IPS-18c (cell line): Measurements from ENCODE around the gene CDC42BPB.
"Not testable (repeated sequence)": the region's sequence is repeated elsewhere in the genome, so short reads cannot be mapped to it uniquely, and the experiment has no call there.

ENCODE experiments used
- H3K4me3 ChIP-seq: 2 replicates; pipeline ENCODE4 v1.7.0; 2013; ENCODE audit warnings: low read depth, mild to moderate bottlenecking, low read length, moderate library complexity; ENCODE audit not compliant: insufficient read depth
- H3K9me3 ChIP-seq: one replicate; pipeline ENCODE4 v1.6.1; 2013; ENCODE audit warnings: mild to moderate bottlenecking, low read length, moderate library complexity; ENCODE audit not compliant: control insufficient read depth, insufficient read depth

CDC42BPB gene

DNA sequence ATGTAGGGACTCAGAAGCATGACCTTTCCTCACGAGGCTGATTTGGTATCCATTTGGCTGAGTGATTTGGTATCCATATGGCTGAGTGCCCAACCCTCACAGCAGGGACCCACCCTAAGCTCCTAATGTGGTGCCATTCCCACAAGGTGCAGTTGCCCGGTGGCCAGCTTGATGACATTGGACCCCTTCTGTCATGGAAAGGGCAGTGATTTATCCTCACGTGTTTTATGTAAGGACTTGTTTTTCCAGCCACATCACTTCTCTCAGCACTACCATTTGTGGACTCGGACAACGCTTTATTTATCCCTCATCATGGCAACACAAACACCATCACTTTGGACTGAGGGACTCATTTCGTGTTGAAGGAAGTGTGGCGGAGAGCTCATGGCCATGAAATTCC is 8.5 kb upstream of the CDC42BPB start:
- H3K4me3 ChIP-seq, result no peak overlapping the region
- no peaks in the 10 kb centered on the region for H3K9me3 ChIP-seq

DNA sequence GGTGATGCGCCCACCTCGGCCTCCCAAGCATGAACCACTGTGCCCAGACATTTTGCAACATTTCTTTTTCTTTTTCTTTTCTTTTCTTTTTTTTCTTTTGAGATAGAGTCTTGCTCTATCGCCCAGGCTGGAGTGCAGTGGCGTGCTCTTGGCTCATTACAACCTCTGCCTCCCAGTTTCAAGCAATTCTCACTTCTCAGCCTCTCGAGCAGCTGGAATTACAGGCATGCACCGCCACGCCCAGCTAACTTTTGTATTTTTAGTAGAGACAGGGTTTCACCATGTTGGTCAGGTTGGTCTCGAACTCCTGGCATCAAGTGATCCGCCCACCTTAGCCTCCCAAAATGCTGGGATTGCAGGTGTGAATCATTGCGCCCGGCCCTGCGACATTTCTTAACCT is 7.6 kb upstream of the CDC42BPB start:
- no peaks in the 10 kb centered on the region for H3K9me3 ChIP-seq
- H3K4me3 ChIP-seq, result no peak overlapping the region

DNA sequence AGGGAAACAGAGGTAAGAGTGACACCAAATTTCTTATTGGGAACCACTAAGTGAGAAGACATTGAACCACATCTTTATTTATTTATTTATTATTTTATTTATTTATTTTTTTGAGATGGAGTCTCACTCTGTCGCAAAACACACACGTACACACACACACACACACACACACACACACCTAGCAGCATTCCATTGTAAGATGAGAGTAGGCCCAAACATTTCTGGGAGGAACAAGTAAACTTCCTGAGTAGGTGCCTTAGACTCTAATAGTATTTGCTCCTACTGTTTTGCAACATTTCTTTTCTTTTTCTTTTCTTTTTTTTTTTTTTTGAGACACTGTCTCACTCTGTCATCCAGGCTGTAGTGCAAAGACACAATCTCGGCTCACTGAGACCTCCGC is 7.1 kb upstream of the CDC42BPB start:
- H3K4me3 ChIP-seq, result no peak overlapping the region
- H3K9me3 ChIP-seq, result no peaks in the 10 kb centered on the region

DNA sequence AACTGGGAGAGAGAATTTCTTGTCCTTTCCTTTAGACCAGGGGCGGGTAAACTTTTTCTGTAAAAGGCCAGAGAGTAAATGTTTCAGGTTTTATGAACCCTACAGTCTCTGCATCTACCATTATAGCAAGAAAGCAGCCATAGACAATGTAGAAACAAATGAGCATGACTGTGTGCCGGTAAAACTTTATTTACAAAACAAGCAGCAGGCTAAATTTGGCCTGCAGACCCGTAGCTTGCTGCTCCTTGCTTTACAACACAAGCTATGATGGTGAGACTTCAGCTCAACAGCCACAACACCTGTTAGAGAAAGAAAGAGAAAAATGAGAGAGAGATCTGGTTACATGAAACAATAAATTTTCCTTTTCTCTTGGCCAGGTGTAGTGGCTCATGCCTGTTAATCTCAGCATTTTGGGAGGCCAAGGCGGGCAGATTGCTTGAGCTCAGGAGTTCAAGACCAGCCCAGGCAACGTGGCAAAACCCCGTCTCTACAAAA is 4.2 kb upstream of the CDC42BPB start:
- Histone ChIP-seq H3K4me3 (no peak overlapping the region), H3K9me3 (no peaks in the 10 kb centered on the region)

DNA sequence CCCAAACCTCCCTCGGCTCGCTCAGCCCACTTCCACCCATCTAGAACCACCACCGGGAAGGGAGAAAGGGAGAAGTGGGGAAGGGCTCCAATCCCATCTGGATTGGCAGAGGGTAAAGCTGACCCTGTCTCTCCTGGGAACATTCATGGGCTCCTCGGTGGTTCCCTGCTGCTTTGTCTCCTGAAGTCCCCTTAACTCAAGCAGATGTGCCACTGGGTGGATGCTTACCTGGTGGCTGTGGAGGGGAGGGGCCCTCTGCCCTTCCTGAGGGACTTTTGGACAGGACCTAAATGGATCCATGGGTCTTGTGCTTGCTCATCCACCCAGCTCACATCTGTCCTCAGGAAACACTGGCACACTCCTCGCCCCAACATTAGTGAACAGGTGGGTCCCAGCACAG is 2.2 kb upstream of the CDC42BPB start:
- Histone ChIP-seq H3K9me3 (no peaks in the 10 kb centered on the region), H3K4me3 (no peak overlapping the region)

DNA sequence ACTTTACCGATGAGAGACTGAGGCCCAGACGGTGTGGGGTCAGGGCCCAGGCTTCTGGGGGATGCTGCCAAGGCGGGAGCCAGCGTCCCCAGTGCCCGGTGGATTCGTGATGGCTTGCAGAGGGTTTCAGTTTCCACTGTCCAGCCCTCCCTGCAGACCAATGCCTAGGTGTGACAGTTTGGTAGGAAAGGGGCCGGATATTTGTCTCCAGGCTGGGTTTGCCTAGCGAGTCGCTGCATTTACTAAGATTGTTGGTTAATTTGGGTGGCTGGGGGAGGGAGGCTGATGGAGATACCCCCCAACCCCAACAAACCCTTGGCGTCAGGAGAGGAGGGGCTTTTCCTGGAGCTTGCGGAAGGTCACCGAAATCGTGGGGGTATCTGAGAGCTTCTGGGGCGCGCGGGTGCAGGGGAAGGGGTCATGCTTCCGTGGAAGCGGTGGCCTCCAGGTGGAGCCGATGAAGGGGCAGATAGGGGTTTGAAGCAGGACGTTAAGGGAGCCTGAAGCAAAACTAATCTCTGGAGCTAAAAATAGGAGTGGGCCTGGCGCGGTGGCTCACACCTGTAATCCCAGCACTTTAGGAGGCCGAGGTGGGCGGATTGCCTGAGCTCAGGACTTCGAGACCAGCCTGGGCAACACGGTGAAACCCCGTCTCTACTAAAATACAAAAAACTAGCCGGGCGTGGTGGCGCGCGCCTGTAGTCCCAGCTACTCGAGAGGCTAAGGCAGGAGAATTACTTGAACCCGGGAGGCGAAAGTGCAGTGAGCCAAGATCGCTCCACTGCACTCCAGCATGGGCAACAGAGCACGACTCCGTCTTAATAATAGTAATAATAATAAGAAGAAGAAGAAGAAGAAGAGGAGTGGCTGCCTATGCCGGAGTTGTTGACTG is 1.1 kb upstream of the CDC42BPB start:
- Histone ChIP-seq H3K4me3 (peak overlapping the region; percentile 81), H3K9me3 (no peaks in the 10 kb centered on the region)

DNA sequence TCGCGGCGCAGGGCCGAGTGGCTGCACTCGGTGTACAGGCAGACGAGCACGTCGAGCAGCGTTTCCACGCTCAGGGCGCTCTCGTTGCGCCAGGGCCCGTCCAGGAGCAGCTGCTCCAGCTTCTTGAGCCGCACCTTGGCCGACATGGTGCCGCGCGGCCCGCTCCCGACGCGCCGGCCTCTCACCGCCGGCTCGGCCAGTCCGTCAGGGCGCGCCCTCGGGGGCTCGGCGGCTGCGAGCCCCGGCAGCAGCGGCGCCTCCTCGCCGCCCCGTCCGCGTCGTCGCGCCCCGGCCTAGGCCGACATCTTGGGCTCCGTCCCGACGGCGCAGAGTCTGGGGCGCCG is 349 bp downstream of the CDC42BPB start:
- H3K4me3 ChIP-seq, result peak overlapping the region; percentile 80
- no peaks in the 10 kb centered on the region for H3K9me3 ChIP-seq

DNA sequence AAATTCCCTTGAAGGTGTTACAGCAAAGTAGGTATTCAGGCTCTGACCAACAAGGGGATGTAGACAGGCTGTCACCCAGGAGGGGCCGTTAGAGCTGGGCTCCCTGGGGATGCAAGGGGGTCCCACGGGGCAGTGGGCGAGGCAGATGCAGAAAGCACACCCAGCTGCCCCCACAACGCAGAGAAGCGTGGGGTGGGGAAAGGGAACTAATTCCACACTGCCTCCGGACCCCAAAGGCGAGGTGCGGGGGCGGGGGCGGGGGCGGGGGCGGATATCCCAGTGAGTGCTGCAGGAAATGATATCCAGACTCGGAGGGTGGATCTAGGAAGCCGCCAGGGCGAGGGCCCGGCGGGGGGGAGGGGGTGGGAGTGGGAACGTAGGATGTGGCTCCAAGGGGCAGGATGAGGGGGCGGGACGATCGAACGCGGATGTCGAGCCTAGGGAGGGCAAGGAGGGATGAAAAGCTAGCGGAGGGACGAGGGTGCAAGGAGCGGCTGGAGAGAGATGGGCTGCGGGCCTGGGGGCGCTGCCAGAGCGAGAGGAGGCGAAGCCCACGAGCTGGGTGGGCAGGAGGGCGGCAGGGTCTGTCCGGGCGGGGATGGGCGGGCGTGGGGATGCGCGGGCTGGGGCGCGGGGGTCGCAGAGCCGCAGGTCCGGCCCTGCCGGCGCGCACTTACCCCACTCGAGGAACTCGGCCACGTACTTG is 874 bp downstream of the CDC42BPB start:
- peak overlapping the region; percentile 80 for H3K4me3 ChIP-seq
- no peaks in the 10 kb centered on the region for H3K9me3 ChIP-seq

DNA sequence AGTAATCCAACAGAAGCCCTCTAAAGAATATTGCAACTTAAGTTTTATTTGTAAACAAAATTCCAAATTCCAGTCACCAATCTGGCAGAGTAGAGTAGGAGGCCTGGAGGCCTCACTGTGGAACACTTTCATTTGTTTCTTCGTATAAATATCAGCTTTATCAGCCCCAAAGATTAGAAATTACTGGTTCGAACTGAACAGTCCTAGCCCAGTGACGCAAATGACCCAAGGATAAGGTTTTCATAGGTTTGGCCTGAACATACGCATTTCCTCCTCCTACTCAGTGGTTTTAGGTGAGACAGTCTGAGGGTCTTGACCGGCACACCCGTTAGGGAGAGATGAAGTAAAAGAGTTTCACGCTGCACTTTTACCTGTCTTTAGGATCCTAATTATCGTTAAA is 1.7 kb downstream of the CDC42BPB start:
- Histone ChIP-seq H3K9me3 (no peaks in the 10 kb centered on the region), H3K4me3 (no peak overlapping the region)

DNA sequence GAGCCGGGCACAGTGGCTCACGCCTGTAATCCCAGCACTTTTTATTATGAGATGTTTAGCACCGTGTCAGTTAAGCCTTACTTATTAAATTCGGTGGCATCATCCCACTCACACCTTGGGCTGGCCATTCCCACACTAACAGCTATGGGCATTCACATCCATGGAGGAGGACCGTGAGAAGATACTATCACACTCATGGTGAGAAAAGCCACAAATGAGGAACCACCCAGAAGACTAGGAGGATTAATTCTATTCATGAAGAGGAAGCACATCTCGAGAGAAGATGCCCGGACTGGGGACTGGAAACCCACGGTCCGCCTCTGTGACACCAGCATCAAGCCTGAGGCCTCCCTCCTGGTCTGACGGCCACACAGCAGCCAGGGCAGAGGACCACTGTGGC is 4.9 kb downstream of the CDC42BPB start:
- no peak overlapping the region for H3K4me3 ChIP-seq
- no peaks in the 10 kb centered on the region for H3K9me3 ChIP-seq

DNA sequence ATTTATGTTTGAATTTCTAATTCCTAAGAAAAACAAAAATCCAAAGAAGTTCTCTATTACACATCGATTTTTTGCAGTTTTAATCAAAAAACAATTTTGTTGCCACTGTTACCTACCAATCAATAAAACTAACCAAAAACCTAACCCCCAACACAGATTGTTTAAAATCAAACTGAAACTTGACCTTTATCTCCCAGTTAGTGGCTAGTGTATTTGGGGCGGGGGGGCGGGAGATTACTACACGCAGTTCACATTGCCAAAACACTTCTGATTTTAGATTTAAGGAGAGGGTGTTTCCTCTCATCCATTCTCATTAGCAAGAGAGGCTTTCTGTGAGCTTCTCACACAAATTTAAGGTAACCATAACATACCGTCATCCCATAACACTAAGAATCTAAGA is 6.4 kb downstream of the CDC42BPB start:
- no peaks in the 10 kb centered on the region for H3K9me3 ChIP-seq
- no peak overlapping the region for H3K4me3 ChIP-seq

DNA sequence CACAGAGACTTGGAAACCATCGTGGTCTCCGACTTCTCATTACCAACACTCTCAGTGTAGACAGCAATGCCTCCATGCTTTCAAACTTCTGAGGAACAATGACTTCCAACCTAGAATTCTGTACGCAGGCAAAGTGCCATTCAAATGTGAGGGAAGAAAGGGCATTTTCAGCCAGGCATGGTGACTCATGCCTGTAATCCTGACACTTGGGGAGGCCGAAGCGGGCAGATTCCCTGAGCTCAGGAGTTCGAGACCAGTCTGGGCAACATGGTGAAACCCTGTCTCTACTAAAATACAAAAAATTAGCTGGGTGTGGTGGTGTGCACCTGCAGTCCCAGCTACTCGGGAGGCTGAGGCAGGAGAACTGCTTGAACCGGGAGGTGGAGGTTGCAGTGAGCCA is 9.9 kb downstream of the CDC42BPB start:
- not testable (repeated sequence) for H3K4me3 ChIP-seq, H3K9me3 ChIP-seq

DNA sequence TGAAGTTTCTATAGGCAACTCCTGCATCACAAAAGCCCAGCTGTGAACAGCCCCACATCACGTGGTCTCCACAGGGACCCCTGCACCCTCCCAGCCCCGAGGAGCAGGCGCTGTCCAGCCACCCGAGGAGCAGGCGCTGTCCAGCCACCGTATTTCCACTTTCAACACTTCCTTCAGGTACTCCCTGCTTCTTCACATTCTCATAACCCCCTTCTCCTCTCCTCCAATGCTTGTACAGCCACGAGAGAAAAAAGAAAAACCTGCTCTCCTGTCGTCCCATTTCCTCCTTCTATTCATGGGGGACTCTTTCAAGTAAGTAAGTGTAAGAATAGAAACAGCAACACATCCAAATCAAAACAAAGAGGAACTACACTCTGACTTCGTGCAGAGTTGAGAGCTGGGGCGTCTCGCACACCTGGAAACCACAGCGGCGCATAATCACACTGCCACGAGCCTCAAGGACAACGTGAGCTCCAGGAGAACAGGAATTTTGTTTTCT is 11.9 kb downstream of the CDC42BPB start:
- Histone ChIP-seq H3K9me3 (no peaks in the 10 kb centered on the region), H3K4me3 (no peak overlapping the region)

DNA sequence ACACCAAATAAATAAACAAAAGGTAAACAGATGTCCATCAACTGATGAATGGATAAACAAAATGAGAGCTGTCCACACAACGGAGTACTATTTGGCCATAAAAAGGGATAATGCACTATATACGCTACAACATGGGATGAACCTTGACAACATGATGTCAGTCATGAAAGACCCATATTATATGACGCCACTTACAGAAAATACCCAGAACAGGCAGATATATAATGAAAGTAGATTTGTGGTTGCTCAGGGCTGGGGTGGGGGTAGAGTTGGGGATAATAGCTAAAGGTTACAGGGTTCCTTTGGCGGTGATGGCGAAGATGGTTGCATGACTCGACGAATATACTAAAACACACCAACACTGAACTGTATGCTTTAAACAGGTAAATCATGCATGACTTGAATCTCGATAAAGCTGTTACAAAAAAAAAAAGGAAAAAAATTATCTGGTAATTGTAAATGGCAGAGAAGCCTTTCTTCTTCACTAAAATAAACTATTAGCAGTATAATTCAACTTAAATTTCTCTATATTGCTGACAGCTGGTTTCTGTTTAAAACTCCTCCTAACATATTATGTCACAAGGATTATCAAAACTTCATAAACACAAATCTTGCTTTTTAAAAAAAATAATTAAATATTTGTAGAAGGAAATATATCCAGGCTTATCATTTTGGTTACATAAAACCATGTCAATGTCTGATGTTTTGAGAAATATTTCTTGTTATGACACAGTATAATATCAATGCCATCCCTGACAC is 13.9 kb downstream of the CDC42BPB start:
- no peaks in the 10 kb centered on the region for H3K9me3 ChIP-seq
- no peak overlapping the region for H3K4me3 ChIP-seq

DNA sequence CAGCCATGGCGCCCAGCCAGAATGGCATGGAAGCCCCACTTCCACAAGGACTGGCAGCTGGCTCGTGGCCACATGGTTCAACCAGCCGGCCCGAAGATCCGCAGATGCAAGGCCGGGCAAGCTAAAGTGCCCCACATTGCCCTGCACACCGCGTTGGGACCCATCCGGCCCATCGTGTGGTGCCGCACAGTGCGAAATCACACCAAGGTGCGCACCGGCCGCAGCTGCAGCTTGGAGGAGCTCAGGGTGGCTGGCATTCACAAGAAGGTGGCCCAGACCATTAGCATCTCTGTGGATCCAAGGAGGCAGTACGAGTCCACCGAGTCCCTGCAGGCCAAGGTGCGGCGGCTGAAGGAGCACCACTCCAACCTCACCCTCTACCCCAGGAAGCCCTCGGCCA is 15.9 kb downstream of the CDC42BPB start:
- no peaks in the 10 kb centered on the region for H3K9me3 ChIP-seq
- no peak overlapping the region for H3K4me3 ChIP-seq

DNA sequence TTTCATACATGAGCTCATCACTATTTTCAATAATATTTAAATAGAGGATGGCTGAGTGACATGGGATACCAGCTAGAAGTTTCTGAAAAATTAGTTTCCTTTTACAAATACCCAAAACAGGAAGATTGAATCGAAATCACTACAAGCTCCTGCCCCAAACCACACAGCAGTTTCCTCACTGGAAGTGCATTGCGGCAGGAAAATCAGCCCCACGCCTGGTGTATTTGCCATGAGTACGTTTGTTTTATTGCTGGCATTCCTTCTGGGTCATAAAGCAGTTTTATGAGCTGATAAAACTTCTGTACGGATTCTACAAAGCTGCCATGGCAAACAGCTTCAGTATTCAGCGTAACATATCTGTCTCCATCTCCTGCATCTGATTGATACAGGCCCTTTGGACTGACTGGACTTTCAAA is 23.7 kb downstream of the CDC42BPB start:
- Histone ChIP-seq H3K4me3 (no peak overlapping the region), H3K9me3 (no peaks in the 10 kb centered on the region)

DNA sequence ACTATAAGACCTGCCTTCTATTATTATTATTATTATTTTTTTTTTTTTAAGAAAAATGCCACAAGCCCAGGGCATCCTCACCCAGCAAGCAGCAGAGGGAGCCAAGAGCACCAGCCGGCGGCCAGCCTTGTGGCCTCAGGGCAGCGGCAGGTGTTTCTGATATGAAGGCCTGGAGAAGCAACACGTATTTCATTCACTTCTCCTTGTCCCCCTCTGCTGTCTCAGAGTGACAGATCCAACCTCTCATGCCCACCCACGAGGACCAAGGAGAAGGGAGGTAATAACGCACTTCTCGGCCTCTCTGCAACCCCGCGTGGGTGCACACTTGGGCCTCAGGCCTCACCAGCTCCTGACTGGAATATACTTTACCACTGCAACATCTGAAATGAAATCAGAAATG is 25.4 kb downstream of the CDC42BPB start:
- Histone ChIP-seq H3K4me3 (no peak overlapping the region), H3K9me3 (no peaks in the 10 kb centered on the region)

DNA sequence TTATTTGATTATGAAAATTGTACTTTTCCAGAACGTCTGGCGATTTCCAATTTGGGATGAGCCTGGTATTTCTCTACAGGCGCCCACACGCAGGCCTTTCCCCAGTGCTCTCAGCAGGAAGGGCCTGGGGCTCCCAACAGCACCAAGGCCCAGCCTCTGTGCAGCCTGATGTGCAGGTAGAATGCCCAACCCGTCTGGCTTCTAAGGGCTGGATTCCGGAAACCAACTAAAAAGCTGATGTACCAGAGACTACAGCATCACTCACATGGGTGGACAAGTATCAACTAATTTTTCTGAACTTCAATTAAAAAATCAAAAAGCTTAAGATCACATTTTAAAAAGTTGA is 25.8 kb downstream of the CDC42BPB start:
- Histone ChIP-seq H3K4me3 (no peak overlapping the region), H3K9me3 (no peaks in the 10 kb centered on the region)
